ENCODE measurements around the gene FANK1. TPM values are rescaled to one million over a fixed set of nuclear protein-coding genes. Genes with fewer than 3 reads are reported as not detected.

Gene FANK1
- total RNA-seq, 4 donors from 2014 or later = 8.4 to 17.2 (median 9.9) TPM

GRCh38 chr10:125989791-125990190 lies 93.4 kb downstream of the FANK1 start:
- Histone ChIP-seq H3K27ac (no peak overlapping the region), H3K4me1 (no peaks in the 10 kb centered on the region), H3K36me3 (no peaks in the 10 kb centered on the region), H3K9me3 (no peaks in the 10 kb centered on the region), H3K4me3 (replicated peaks in 1 of 3) (no peak overlapping the region), H3K27me3 (no peaks in the 10 kb centered on the region)
- 96 to 97% methylated on average over 5 of the region's 5 CpGs for WGBS, 2 donors
- no peak for DNase-seq
- intact Hi-C loops (cut with DNase I) = no loop called here
- no peak for TF ChIP-seq CTCF (IDR thresholded peaks at IDR 0.05)
- TF ChIP-seq POLR2A (IDR thresholded peaks at IDR 0.05) = no peak

GRCh38 chr10:125990974-125991373 lies 94.6 kb downstream of the FANK1 start:
- H3K27ac ChIP-seq = no peak overlapping the region
- intact Hi-C loops (cut with DNase I) = no loop called here
- TF ChIP-seq CTCF (IDR thresholded peaks at IDR 0.05) = no peak
- no peak for TF ChIP-seq POLR2A (IDR thresholded peaks at IDR 0.05)
- H3K27me3 ChIP-seq = no peaks in the 10 kb centered on the region
- WGBS, 2 donors = 100% methylated on average over 2 of the region's 2 CpGs
- H3K9me3 ChIP-seq = no peaks in the 10 kb centered on the region
- no peak overlapping the region for H3K4me3 ChIP-seq (replicated peaks in 1 of 3)
- H3K36me3 ChIP-seq = no peaks in the 10 kb centered on the region
- DNase-seq = no peak
- no peaks in the 10 kb centered on the region for H3K4me1 ChIP-seq

GRCh38 chr10:125991392-125991791 lies 95.0 kb downstream of the FANK1 start:
- Histone ChIP-seq H3K27me3 (no peaks in the 10 kb centered on the region), H3K36me3 (no peaks in the 10 kb centered on the region), H3K4me1 (no peaks in the 10 kb centered on the region), H3K27ac (no peak overlapping the region), H3K4me3 (replicated peaks in 1 of 3) (no peak overlapping the region), H3K9me3 (no peaks in the 10 kb centered on the region)
- WGBS, 2 donors = 84 to 90% methylated on average over 1 of the region's 1 CpG
- intact Hi-C loops (cut with DNase I) = no loop called here
- TF ChIP-seq CTCF (IDR thresholded peaks at IDR 0.05) (no peak), POLR2A (IDR thresholded peaks at IDR 0.05) (no peak)
- DNase-seq = no peak

- 63 to 69% methylated on average over 7 of the region's 7 CpGs for WGBS, 2 donors
- intact Hi-C loops (cut with DNase I) = no loop called here
- H3K4me1 ChIP-seq = no peaks in the 10 kb centered on the region
- no peak overlapping the region for H3K4me3 ChIP-seq (replicated peaks in 1 of 3)
- no peak overlapping the region for H3K27ac ChIP-seq
- no peaks in the 10 kb centered on the region for H3K36me3 ChIP-seq
- no peaks in the 10 kb centered on the region for H3K27me3 ChIP-seq
- no peak for DNase-seq
- H3K9me3 ChIP-seq = no peaks in the 10 kb centered on the region
- TF ChIP-seq CTCF (IDR thresholded peaks at IDR 0.05) (no peak), POLR2A (IDR thresholded peaks at IDR 0.05) (no peak)
Observed at GRCh38 chr10:125992254-125992653, 95.9 kb downstream of the FANK1 start.

GRCh38 chr10:125994601-125995000 lies 98.2 kb downstream of the FANK1 start:
- 93% methylated on average over 6 of the region's 6 CpGs for WGBS, 2 donors
- H3K27me3 ChIP-seq = no peaks in the 10 kb centered on the region
- H3K4me3 ChIP-seq (replicated peaks in 1 of 3) = no peak overlapping the region
- intact Hi-C loops (cut with DNase I) = no loop called here
- no peak for TF ChIP-seq POLR2A (IDR thresholded peaks at IDR 0.05)
- no peak for TF ChIP-seq CTCF (IDR thresholded peaks at IDR 0.05)
- no peaks in the 10 kb centered on the region for H3K4me1 ChIP-seq
- no peaks in the 10 kb centered on the region for H3K36me3 ChIP-seq
- no peaks in the 10 kb centered on the region for H3K9me3 ChIP-seq
- H3K27ac ChIP-seq = no peak overlapping the region
- DNase-seq = no peak
